ENCODE measurements around the gene FIGNL1. TPM values are rescaled to one million over a fixed set of nuclear protein-coding genes. Genes with fewer than 3 reads are reported as not detected.

FIGNL1 gene
- total and polyA plus RNA-seq, 2 donors (not counting 3 experiments of a cell fraction or from before 2014, with no cell fraction given) = 20.8 to 49.3 TPM

DNA sequence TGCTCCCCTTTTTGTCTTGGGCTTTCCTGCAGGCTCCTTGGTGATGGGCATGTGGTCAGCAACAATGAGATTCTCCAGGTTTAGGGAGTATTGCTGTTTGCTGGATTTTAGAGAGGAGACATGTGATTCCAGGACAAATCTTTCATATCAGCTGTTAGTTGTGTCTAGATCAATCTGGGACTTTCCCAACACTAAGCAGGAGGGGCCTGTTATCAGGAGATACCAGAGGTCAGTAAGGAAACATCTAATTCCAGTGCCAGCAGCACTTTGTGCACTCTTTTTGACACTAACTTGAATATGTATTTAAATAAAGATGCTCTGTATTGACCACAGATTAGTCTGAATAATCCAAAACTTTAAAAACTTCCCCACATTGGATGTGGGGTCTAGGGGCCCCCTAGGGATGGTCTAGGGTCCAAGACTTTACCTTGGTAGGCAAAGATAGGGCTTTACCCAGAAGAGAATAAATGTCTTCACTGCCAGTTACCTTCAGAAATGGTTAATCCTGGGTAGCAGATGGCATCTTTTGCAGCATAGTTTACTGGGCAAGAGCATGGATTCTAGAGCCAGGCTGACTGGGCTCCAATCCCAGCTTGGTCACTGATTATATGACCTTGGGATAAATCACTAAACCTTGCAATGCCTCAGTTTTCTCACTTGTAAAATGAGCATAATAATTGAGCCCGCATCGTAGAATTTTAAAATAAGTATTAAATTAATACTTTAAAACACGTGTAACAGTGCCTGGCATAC lies 6.4 kb upstream of the FIGNL1 start:
- TF ChIP-seq, protein P1, sequence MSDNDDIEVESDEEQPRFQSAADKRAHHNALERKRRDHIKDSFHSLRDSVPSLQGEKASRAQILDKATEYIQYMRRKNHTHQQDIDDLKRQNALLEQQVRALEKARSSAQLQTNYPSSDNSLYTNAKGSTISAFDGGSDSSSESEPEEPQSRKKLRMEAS (IDR thresholded peaks at IDR 0.05; ENCODE audit: insufficient read depth, insufficient read length) = no peak
- TF ChIP-seq GATA2 (IDR thresholded peaks at IDR 0.05; ENCODE audit: insufficient read depth, insufficient read length, low read depth, low read length) (no peak), EZH2 (IDR thresholded peaks at IDR 0.05; ENCODE audit: borderline replicate concordance, low read depth, low read length, severe bottlenecking) (no peak), FOS (IDR thresholded peaks at IDR 0.05; ENCODE audit: borderline replicate concordance, insufficient read depth, low read length) (no peak), POLR2AphosphoS5 (IDR thresholded peaks at IDR 0.05; ENCODE audit: insufficient read depth, low read depth, low read length) (no peak), MYC (IDR thresholded peaks at IDR 0.05; ENCODE audit: low read depth, low read length) (no peak), POLR2A (IDR thresholded peaks at IDR 0.05; ENCODE audit: low read depth, low read length) (no peak), JUN (IDR thresholded peaks at IDR 0.05; ENCODE audit: borderline replicate concordance, insufficient read depth, insufficient read length, low read depth) (no peak)
- TF ChIP-seq, protein P2, sequence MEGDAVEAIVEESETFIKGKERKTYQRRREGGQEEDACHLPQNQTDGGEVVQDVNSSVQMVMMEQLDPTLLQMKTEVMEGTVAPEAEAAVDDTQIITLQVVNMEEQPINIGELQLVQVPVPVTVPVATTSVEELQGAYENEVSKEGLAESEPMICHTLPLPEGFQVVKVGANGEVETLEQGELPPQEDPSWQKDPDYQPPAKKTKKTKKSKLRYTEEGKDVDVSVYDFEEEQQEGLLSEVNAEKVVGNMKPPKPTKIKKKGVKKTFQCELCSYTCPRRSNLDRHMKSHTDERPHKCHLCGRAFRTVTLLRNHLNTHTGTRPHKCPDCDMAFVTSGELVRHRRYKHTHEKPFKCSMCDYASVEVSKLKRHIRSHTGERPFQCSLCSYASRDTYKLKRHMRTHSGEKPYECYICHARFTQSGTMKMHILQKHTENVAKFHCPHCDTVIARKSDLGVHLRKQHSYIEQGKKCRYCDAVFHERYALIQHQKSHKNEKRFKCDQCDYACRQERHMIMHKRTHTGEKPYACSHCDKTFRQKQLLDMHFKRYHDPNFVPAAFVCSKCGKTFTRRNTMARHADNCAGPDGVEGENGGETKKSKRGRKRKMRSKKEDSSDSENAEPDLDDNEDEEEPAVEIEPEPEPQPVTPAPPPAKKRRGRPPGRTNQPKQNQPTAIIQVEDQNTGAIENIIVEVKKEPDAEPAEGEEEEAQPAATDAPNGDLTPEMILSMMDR (IDR thresholded peaks at IDR 0.05; ENCODE audit: extremely low read depth in 1 of 2, insufficient read depth in 1 of 2, low read depth in 1 of 2, low read length in 2 of 2) = no peak
- no TSS peak for BruUV-seq (replicated peaks)
- DNase-seq (ENCODE audit: low read depth, low spot score) (no peak), FAIRE-seq (no peak)
- no peak overlapping the region for H3K4me3 ChIP-seq (replicated peaks in 1 of 3; ENCODE audit: insufficient read depth in 1 of 3, low read depth in 1 of 3, low read length in 3 of 3)
- H3K27me3 ChIP-seq (ENCODE audit: control insufficient read depth in 2 of 2, insufficient read depth in 2 of 2, low read length in 2 of 2) = peaks cover 10 to 23% of the 10 kb centered on the region in 2 experiments
- no peak overlapping the region for H3K4me2 ChIP-seq (ENCODE audit: insufficient read depth, low read length)
- dilution Hi-C loops (cut with MboI; ENCODE audit: extremely low pct_ligation_motif_present, low sequenced_read_pairs) (no loop called here), intact Hi-C loops (cut with micrococcal nuclease) (no loop called here)
- no peaks in the 10 kb centered on the region for H3K9me3 ChIP-seq (replicated peaks; ENCODE audit: control insufficient read depth, insufficient read depth, low read length)
- ChIA-PET POLR2A (no interaction called here), CTCF (no interaction called here)
- H3K27ac ChIP-seq (ENCODE audit: insufficient read depth, low read depth, low read length) = no peak overlapping the region
- no peaks in the 10 kb centered on the region for H3K4me1 ChIP-seq (ENCODE audit: control insufficient read depth, extremely low read depth, insufficient read depth, low read length)
- no peaks in the 10 kb centered on the region for H4K20me1 ChIP-seq (replicated peaks; ENCODE audit: control insufficient read depth, extremely low read depth, insufficient read depth, low read length)
- H2AFZ ChIP-seq (ENCODE audit: low read depth, low read length) = no peak overlapping the region
- H3K79me2 ChIP-seq (ENCODE audit: control insufficient read depth, insufficient read depth, low read length) = no peaks in the 10 kb centered on the region
- H3K36me3 ChIP-seq (ENCODE audit: control insufficient read depth in 2 of 2, extremely low read depth in 1 of 2, insufficient read depth in 2 of 2, low read length in 2 of 2) = no peaks in the 10 kb centered on the region
- H3K9ac ChIP-seq (replicated peaks; ENCODE audit: extremely low read depth, insufficient read depth, low read length) = no peak overlapping the region
- H3K9me1 ChIP-seq (replicated peaks; ENCODE audit: control insufficient read depth, extremely low read depth, insufficient read depth, low read length) = no peaks in the 10 kb centered on the region

Measured in endothelial cell of umbilical vein (primary cell).